B cell (primary cell): ENCODE data around the gene ILK.

Experiments used
- EZH2 ChIP-seq: IDR thresholded peaks from 2 replicates; pipeline ENCODE4 v1.6.1; 2012; ENCODE audit warnings: borderline replicate concordance, low read depth, mild to moderate bottlenecking, moderate library complexity, low read length; ENCODE audit not compliant: insufficient read depth, poor library complexity, severe bottlenecking
- TF ChIP-seq, protein P1 (sequence below): fragments of 200-600 bp; IDR thresholded peaks from one replicate; pipeline ENCODE4 v1.8.0; 2022; ENCODE audit warnings: antibody characterized with exemption, mild to moderate bottlenecking

DNA sequence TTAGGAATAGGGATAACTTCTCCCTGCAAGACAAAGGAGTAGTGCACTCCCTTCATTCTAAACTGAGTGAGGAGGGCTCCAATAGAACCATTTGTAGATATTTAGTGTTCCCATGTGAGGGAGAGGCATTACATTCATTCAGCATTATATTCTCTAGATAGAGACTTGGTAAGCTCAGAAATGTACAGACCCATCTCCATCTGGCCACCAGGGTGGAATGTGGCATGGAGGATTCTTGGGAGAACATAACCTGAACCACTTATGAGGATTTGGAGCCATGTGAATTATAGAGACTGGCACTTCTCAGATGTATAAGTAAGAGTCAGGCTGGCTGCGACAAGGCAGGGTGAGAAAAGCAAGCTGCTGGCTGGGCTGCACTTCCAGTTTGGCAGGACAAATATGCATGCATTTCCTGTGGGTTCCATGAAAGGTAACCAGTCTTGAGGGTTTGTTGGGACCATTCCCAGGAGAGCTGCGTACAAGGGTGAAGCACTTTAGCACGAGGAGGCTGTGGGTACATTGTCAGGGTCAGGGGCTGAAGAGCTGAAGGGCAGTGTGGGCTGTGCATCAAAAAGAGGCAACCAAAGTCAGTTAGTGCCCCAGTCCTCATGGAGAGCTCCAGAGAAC, 9.3 kb upstream of the ILK start:
- TF ChIP-seq, protein P1, sequence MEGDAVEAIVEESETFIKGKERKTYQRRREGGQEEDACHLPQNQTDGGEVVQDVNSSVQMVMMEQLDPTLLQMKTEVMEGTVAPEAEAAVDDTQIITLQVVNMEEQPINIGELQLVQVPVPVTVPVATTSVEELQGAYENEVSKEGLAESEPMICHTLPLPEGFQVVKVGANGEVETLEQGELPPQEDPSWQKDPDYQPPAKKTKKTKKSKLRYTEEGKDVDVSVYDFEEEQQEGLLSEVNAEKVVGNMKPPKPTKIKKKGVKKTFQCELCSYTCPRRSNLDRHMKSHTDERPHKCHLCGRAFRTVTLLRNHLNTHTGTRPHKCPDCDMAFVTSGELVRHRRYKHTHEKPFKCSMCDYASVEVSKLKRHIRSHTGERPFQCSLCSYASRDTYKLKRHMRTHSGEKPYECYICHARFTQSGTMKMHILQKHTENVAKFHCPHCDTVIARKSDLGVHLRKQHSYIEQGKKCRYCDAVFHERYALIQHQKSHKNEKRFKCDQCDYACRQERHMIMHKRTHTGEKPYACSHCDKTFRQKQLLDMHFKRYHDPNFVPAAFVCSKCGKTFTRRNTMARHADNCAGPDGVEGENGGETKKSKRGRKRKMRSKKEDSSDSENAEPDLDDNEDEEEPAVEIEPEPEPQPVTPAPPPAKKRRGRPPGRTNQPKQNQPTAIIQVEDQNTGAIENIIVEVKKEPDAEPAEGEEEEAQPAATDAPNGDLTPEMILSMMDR, result no peak
- TF ChIP-seq EZH2, result no peak
